ENCODE data around the gene DOK7.

The DOK7 gene

DNA sequence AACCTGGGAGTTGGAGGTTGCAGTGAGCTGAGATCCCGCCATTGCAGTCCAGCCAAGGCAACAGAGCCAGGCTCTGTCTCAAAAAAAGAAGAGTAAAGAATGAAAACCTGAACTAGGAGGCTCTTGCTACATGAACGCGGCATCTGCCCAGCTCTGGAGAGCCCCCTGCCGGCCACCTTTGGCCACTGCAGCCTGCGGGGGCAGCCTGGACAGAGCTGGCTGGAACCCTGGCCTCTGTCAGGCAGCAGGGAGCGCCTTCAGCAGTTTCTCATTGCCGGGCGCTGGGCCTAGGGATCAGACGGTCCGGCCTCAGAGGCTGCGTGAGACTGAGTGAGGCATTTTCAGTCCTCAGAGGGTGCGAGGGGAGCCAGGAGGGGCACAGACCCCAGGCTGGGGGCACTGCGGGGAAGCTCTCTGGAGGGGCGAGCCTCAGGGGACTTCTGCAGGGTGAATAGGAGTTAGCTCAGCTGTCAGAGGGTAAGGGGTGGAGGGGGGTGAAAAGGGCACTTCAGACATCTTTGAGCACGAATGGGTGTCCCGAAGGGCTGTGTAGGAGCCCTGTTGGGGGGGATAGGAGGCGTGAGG is 17.5 kb downstream of the DOK7 start:
- TF ChIP-seq ZFP30 (CRISPR knock-in tag; IDR thresholded peaks at IDR 0.05) (no peak), RARB (CRISPR knock-in tag; IDR thresholded peaks at IDR 0.05) (no peak), OSR1 (CRISPR knock-in tag; IDR thresholded peaks at IDR 0.05) (no peak), PPARA (CRISPR knock-in tag; IDR thresholded peaks at IDR 0.05; ENCODE audit: borderline replicate concordance) (no peak), ISL1 (CRISPR knock-in tag; IDR thresholded peaks at IDR 0.05) (no peak), ZFP3 (CRISPR knock-in tag; IDR thresholded peaks at IDR 0.05) (peak; percentile 93)
- peak; percentile 81 for ATAC-seq

DNA sequence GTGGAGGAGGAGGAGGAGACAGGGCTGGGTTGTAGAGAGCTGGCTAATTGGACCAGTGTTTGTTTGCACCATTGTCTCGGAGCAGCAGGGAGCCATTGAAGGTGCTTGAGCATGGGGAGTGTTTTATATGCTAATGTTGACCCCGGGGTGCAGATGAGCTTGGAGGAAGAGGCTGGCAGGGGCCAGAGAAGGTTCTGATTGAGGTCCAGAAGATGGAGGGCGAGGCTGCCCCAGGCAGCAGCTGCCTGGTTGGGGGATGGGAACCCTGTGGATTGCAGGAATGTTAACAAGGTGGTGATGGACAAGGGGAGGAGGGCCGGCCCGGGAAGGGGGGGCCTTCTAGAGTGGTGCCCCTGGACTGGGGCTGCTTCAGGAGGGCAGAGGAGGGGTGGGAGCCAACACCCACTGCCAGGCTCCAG is 18.0 kb downstream of the DOK7 start:
- TF ChIP-seq SNAI2 (CRISPR knock-in tag; IDR thresholded peaks at IDR 0.05): no peak
- no peak for TF ChIP-seq PPARA (CRISPR knock-in tag; IDR thresholded peaks at IDR 0.05; ENCODE audit: borderline replicate concordance)
- TF ChIP-seq OSR1 (CRISPR knock-in tag; IDR thresholded peaks at IDR 0.05): no peak
- TF ChIP-seq, protein P1, sequence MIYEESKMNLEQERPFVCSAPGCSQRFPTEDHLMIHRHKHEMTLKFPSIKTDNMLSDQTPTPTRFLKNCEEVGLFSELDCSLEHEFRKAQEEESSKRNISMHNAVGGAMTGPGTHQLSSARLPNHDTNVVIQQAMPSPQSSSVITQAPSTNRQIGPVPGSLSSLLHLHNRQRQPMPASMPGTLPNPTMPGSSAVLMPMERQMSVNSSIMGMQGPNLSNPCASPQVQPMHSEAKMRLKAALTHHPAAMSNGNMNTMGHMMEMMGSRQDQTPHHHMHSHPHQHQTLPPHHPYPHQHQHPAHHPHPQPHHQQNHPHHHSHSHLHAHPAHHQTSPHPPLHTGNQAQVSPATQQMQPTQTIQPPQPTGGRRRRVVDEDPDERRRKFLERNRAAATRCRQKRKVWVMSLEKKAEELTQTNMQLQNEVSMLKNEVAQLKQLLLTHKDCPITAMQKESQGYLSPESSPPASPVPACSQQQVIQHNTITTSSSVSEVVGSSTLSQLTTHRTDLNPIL (CRISPR knock-in tag; IDR thresholded peaks at IDR 0.05; ENCODE audit: low read depth): no peak
- TF ChIP-seq ESRRG (CRISPR knock-in tag; IDR thresholded peaks at IDR 0.05): no peak
- TF ChIP-seq, protein P2, sequence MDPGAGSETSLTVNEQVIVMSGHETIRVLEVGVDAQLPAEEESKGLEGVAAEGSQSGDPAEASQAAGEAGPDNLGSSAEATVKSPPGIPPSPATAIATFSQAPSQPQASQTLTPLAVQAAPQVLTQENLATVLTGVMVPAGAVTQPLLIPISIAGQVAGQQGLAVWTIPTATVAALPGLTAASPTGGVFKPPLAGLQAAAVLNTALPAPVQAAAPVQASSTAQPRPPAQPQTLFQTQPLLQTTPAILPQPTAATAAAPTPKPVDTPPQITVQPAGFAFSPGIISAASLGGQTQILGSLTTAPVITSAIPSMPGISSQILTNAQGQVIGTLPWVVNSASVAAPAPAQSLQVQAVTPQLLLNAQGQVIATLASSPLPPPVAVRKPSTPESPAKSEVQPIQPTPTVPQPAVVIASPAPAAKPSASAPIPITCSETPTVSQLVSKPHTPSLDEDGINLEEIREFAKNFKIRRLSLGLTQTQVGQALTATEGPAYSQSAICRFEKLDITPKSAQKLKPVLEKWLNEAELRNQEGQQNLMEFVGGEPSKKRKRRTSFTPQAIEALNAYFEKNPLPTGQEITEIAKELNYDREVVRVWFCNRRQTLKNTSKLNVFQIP (CRISPR knock-in tag; IDR thresholded peaks at IDR 0.05; ENCODE audit: borderline replicate concordance, low read depth): no peak
- no peak for TF ChIP-seq ARNTL (CRISPR knock-in tag; IDR thresholded peaks at IDR 0.05; ENCODE audit: borderline replicate concordance, low read depth)
- TF ChIP-seq, protein P3, sequence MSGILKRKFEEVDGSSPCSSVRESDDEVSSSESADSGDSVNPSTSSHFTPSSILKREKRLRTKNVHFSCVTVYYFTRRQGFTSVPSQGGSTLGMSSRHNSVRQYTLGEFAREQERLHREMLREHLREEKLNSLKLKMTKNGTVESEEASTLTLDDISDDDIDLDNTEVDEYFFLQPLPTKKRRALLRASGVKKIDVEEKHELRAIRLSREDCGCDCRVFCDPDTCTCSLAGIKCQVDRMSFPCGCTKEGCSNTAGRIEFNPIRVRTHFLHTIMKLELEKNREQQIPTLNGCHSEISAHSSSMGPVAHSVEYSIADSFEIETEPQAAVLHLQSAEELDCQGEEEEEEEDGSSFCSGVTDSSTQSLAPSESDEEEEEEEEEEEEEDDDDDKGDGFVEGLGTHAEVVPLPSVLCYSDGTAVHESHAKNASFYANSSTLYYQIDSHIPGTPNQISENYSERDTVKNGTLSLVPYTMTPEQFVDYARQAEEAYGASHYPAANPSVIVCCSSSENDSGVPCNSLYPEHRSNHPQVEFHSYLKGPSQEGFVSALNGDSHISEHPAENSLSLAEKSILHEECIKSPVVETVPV (CRISPR knock-in tag; IDR thresholded peaks at IDR 0.05): no peak
- TF ChIP-seq ZFP3 (CRISPR knock-in tag; IDR thresholded peaks at IDR 0.05): no peak
- TF ChIP-seq ZC3H10 (CRISPR knock-in tag; IDR thresholded peaks at IDR 0.05): no peak
- TF ChIP-seq ISL1 (CRISPR knock-in tag; IDR thresholded peaks at IDR 0.05): no peak
- no peak for TF ChIP-seq GLIS3 (CRISPR knock-in tag; IDR thresholded peaks at IDR 0.05)
- no peak for TF ChIP-seq TCF4 (CRISPR knock-in tag; IDR thresholded peaks at IDR 0.05; ENCODE audit: borderline replicate concordance)
- TF ChIP-seq RARB (CRISPR knock-in tag; IDR thresholded peaks at IDR 0.05): no peak
- ATAC-seq: no peak

DNA sequence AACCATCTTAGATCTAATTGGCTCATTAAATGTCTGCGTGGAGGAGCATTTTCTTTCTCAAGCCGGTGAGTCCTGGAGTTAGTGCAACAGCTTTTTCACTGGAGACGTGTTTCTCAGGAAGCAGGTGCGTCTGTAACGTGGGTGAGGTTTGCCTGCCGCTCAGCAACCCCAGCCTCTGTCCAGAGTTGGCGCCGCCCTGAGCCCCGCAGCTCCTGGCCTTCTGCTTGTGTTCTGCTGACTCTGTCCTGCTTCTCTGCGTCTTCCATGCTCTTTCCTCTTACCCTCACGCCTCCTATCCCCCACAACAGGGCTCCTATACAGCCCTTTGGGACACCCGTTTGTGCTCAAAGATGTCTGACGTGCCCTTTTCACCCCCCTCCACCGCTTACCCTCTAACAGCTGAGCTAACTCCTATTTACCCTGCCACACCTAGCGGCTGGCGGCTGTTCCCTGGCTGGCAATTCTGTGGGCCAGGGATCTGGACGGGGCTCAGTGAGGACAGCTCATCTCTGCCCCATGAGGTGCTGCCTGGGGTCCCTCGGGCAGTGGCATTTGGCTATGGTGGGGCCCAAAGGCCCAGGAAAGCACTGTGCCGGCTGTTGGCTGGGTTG is 18.8 kb downstream of the DOK7 start:
- ATAC-seq: no peak
- TF ChIP-seq OSR1 (CRISPR knock-in tag; IDR thresholded peaks at IDR 0.05) (no peak), ZNF565 (CRISPR knock-in tag; conservative IDR thresholded peaks at IDR 0.05; ENCODE audit: low read depth) (no peak), SNAI2 (CRISPR knock-in tag; IDR thresholded peaks at IDR 0.05) (no peak), ZFP3 (CRISPR knock-in tag; IDR thresholded peaks at IDR 0.05) (no peak), TCF4 (CRISPR knock-in tag; IDR thresholded peaks at IDR 0.05; ENCODE audit: borderline replicate concordance) (no peak), BACH2 (CRISPR knock-in tag; IDR thresholded peaks at IDR 0.05; ENCODE audit: borderline replicate concordance) (no peak), CSDC2 (CRISPR knock-in tag; IDR thresholded peaks at IDR 0.05) (no peak), RARB (CRISPR knock-in tag; IDR thresholded peaks at IDR 0.05) (no peak), ZFP30 (CRISPR knock-in tag; IDR thresholded peaks at IDR 0.05) (no peak)
- TF ChIP-seq, protein P3 (CRISPR knock-in tag; IDR thresholded peaks at IDR 0.05): no peak
- TF ChIP-seq, protein P4, sequence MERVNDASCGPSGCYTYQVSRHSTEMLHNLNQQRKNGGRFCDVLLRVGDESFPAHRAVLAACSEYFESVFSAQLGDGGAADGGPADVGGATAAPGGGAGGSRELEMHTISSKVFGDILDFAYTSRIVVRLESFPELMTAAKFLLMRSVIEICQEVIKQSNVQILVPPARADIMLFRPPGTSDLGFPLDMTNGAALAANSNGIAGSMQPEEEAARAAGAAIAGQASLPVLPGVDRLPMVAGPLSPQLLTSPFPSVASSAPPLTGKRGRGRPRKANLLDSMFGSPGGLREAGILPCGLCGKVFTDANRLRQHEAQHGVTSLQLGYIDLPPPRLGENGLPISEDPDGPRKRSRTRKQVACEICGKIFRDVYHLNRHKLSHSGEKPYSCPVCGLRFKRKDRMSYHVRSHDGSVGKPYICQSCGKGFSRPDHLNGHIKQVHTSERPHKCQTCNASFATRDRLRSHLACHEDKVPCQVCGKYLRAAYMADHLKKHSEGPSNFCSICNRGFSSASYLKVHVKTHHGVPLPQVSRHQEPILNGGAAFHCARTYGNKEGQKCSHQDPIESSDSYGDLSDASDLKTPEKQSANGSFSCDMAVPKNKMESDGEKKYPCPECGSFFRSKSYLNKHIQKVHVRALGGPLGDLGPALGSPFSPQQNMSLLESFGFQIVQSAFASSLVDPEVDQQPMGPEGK (CRISPR knock-in tag; IDR thresholded peaks at IDR 0.05; ENCODE audit: borderline replicate concordance): no peak

DNA sequence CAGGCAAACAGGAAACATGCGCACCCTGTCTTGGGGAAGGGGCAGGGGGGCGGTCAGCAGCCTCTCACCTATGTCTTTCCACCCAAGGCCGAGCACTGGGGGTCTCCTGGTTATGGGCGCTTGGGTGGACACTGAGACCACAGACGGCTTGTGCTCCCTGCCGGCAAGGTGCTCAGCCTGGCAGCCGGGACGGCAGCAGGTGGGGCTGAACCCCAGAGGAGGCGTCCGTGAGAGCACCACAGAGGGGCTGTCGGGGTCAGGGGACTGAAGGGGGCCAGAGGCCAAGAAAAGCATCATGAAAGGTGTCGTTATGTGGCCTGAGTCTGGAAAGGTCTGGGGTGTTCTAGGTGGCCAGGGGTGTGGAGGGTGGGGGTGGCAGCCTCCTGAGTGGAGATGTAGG is 19.6 kb downstream of the DOK7 start:
- TF ChIP-seq CSDC2 (CRISPR knock-in tag; IDR thresholded peaks at IDR 0.05) (no peak), OSR1 (CRISPR knock-in tag; IDR thresholded peaks at IDR 0.05) (no peak), PPARA (CRISPR knock-in tag; IDR thresholded peaks at IDR 0.05; ENCODE audit: borderline replicate concordance) (no peak), ZFP3 (CRISPR knock-in tag; IDR thresholded peaks at IDR 0.05) (no peak), BACH2 (CRISPR knock-in tag; IDR thresholded peaks at IDR 0.05; ENCODE audit: borderline replicate concordance) (no peak), ZNF565 (CRISPR knock-in tag; conservative IDR thresholded peaks at IDR 0.05; ENCODE audit: low read depth) (no peak), ZNF70 (CRISPR knock-in tag; IDR thresholded peaks at IDR 0.05) (no peak), TCF4 (CRISPR knock-in tag; IDR thresholded peaks at IDR 0.05; ENCODE audit: borderline replicate concordance) (no peak)
- TF ChIP-seq, protein P2 (CRISPR knock-in tag; IDR thresholded peaks at IDR 0.05; ENCODE audit: borderline replicate concordance, low read depth): no peak

More for the DNA sequence above, 19.6 kb downstream of the DOK7 start:
- no peak for ATAC-seq
